22Rv1 (cell line): ENCODE results near the gene PRICKLE1.

Experiments
- CTCF ChIP-seq: fragments of 450-650 bp; IDR thresholded peaks from 2 replicates; pipeline ENCODE4 v1.5.1; 2017; ENCODE audit warnings: mild to moderate bottlenecking
- ZFX ChIP-seq: fragments of 450-650 bp; IDR thresholded peaks from 2 replicates; pipeline ENCODE4 v1.6.1; 2017; ENCODE audit warnings: antibody characterized with exemption, borderline replicate concordance

DNA sequence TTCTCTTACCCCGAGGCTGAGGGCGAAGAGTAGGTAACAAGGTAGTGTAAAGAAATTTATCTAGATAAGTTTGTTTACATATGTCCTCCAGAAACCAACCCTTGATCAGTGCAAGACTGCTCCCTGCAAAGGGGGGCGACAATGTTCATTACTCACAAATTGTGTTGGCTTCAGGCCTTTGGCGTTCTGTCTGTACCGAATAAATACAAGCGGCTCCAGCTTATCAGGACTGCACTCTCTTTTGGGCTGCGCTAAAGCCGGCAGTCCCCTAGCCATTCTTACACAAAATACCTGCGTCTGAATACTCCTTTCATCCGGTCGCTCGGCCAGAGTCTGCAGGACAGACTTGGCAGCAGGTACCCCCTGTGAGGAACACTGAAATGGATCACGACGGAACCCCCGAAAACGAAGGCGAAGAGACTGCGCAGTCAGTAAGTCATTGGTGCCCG is 147.2 kb downstream of the PRICKLE1 start:
- TF ChIP-seq CTCF (no peak), ZFX (no peak)
